Uterus (tissue), 2 donors: ENCODE results near the gene ECD.

Source experiments
- CTCF ChIP-seq, 4 experiments: fragments of 200-600 bp in 2 of 4; fragments of 450-650 bp in 2 of 4; sonication (generic) in 2 of 4; IDR thresholded peaks; one replicate each; pipeline ENCODE4 v1.5.1; 2016 to 2019; ENCODE audit warnings: antibody characterized with exemption in 4 of 4, mild to moderate bottlenecking in 2 of 4, moderate library complexity in 1 of 4
- POLR2A ChIP-seq, 2 donors: fragments of 450-650 bp; IDR thresholded peaks; one replicate each; pipeline ENCODE4 v1.6.1; 2016; ENCODE audit warnings: antibody characterized with exemption in 2 of 2, mild to moderate bottlenecking in 1 of 2, moderate library complexity in 1 of 2

GRCh38 chr10:73116017-73116416 is 51.8 kb downstream of the ECD start:
- TF ChIP-seq CTCF (IDR thresholded peaks at IDR 0.05): no peak
- TF ChIP-seq POLR2A (IDR thresholded peaks at IDR 0.05): no peak
